ENCODE data around the gene PRSS38.

DNA sequence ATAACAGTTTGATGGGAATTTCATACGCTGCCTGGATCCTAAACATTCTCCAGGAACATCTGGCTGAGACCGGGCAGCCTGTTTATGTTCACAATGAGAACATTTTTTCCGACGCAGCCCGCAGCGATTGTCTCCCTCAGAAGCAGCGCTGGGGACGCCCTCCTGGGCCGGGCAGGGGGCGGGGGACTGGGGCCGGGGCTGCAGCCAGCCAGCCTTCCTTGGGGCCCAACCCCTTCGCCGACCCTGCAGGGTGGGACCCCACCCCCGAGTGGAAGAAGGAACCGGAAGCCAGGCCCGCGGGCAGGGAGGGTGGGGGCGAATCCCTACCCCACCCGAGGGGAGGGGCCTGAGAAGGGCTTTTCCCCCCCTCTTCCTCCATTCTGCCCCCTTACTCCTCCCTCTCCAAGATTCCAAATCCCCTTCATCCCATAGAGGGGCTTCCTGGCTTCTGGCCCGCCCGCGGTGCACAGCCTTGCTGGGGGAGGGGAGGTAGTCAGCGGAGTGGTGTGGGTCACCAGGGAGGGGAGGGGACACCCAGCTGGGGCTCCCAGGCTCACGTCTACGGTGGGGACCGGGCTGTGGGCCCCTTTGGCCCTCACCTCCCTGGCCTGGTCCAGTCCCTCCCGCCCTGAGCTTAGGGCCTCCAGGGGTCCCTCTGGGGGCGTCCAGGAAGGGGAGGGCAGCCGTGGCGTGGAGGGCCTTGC, 71.7 kb downstream of the PRSS38 start:
- TF ChIP-seq, protein P1, sequence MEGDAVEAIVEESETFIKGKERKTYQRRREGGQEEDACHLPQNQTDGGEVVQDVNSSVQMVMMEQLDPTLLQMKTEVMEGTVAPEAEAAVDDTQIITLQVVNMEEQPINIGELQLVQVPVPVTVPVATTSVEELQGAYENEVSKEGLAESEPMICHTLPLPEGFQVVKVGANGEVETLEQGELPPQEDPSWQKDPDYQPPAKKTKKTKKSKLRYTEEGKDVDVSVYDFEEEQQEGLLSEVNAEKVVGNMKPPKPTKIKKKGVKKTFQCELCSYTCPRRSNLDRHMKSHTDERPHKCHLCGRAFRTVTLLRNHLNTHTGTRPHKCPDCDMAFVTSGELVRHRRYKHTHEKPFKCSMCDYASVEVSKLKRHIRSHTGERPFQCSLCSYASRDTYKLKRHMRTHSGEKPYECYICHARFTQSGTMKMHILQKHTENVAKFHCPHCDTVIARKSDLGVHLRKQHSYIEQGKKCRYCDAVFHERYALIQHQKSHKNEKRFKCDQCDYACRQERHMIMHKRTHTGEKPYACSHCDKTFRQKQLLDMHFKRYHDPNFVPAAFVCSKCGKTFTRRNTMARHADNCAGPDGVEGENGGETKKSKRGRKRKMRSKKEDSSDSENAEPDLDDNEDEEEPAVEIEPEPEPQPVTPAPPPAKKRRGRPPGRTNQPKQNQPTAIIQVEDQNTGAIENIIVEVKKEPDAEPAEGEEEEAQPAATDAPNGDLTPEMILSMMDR (conservative IDR thresholded peaks at IDR 0.05; ENCODE audit: low read depth in 2 of 2): no peak
- TF ChIP-seq JUNB (IDR thresholded peaks at IDR 0.05; ENCODE audit: unreplicated experiment): no peak
- no peak for TF ChIP-seq EZH2 (IDR thresholded peaks at IDR 0.05; ENCODE audit: low read depth, unreplicated experiment)
- no peak; the same call in 1 of the 2 replicates for TF ChIP-seq POLR2AphosphoS5 (IDR thresholded peaks at IDR 0.05; ENCODE audit: low read depth)
- TF ChIP-seq, protein P2, sequence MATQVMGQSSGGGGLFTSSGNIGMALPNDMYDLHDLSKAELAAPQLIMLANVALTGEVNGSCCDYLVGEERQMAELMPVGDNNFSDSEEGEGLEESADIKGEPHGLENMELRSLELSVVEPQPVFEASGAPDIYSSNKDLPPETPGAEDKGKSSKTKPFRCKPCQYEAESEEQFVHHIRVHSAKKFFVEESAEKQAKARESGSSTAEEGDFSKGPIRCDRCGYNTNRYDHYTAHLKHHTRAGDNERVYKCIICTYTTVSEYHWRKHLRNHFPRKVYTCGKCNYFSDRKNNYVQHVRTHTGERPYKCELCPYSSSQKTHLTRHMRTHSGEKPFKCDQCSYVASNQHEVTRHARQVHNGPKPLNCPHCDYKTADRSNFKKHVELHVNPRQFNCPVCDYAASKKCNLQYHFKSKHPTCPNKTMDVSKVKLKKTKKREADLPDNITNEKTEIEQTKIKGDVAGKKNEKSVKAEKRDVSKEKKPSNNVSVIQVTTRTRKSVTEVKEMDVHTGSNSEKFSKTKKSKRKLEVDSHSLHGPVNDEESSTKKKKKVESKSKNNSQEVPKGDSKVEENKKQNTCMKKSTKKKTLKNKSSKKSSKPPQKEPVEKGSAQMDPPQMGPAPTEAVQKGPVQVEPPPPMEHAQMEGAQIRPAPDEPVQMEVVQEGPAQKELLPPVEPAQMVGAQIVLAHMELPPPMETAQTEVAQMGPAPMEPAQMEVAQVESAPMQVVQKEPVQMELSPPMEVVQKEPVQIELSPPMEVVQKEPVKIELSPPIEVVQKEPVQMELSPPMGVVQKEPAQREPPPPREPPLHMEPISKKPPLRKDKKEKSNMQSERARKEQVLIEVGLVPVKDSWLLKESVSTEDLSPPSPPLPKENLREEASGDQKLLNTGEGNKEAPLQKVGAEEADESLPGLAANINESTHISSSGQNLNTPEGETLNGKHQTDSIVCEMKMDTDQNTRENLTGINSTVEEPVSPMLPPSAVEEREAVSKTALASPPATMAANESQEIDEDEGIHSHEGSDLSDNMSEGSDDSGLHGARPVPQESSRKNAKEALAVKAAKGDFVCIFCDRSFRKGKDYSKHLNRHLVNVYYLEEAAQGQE (IDR thresholded peaks at IDR 0.05; ENCODE audit: unreplicated experiment): no peak
- no peak for TF ChIP-seq NANOG (IDR thresholded peaks at IDR 0.05; ENCODE audit: borderline replicate concordance)
- TF ChIP-seq EZH2phosphoT487 (IDR thresholded peaks at IDR 0.05; ENCODE audit: unreplicated experiment): no peak
- TF ChIP-seq CREB1 (CRISPR knock-in tag; IDR thresholded peaks at IDR 0.05; ENCODE audit: low read depth): no peak
